HG03432 (cell line): ENCODE results near the gene ADGRG6.

Experiments
- ATAC-seq: cut with Tn5 transposase; IDR thresholded peaks from one replicate; pipeline ENCODE4 v1.9.1; 2021; ENCODE audit warnings: mild to moderate bottlenecking, moderate library complexity; ENCODE audit not compliant: unreplicated experiment

The ADGRG6 gene

DNA sequence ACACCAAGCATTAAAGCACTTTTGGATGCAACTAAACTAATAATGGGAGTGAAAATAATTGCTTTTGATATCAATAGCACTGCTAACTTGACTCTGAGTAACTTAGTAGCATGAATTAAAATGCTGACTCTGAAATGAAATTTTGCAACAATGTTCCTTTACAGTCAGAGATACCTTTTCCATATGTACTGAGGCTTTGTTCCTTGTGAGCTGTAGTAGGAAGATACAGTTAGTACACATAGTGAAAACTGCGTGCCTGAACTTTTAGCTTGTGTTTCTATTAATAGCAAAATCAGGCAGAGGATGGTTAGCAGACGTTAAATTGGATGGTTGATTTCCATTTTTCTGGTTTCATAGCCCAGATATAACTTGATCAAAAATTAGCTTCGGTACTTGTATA lies 18.6 kb downstream of the ADGRG6 start:
- ATAC-seq: no peak

DNA sequence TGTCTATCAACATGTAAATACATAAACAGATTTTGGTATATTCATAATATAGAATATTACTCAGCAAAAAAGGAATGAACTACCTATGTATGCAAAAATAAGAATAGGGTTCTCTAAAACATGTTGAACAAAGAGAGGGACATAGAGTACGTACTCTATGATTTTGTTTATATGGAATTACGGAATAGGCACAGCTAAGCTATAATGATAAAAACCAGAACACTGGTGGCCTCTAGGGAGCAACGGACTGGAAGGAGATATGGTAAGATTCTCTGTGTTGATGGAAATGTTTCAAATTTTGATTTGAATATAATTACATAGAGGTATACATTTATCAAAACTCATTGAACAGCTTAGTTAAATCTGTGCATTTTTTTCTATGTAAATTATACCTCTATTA lies 19.6 kb downstream of the ADGRG6 start:
- ATAC-seq: no peak

DNA sequence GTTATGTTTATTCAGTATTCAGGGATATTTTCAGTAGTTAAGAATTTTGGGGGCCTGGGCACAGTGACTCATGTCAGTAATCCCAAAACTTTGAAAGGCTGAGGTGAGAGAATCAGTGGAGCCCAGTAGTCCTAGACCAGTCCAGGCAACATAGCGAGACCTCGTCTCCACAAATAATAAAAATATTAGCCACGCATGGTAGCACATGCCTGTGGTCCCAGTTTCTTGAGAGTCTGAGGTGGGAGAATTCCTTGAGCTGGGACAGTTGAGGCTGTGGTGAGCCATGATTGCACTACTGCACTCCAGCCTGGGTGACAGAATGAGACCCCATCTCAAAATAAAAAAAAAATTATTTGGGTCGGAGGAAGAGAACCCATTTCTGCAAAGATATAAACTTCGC lies 20.3 kb downstream of the ADGRG6 start:
- no peak for ATAC-seq

DNA sequence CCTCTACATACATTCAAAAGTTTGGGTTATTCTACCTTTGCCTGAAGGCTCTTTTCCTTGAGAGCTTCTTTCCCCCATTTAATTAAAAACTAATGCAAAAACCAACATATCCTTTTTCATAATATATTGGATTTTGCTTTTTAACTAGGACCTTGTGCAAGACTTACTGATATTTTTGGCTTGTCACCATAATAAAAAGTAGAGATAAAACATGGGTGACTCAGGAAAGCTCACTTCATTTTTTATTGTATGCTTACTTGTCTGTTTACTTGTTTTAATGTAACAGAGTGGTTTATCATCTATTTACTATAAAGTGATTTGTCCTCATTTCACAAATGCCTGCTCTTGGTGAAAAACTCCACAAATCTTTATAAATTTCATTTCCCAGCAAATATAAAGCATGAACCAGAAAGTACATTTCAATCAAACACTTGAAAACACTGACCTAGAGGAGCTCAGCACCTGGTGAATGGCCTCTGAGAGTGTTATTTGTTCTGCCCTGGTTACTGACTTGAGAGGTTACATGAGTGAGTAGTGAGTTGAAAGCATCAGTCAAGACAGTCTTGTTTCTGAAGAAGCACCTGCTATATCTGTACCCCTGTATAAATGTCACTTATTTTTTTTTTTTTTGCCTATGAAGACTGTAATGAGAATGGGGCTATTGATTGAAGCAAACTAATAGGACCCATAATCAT lies 20.8 kb downstream of the ADGRG6 start:
- no peak for ATAC-seq

DNA sequence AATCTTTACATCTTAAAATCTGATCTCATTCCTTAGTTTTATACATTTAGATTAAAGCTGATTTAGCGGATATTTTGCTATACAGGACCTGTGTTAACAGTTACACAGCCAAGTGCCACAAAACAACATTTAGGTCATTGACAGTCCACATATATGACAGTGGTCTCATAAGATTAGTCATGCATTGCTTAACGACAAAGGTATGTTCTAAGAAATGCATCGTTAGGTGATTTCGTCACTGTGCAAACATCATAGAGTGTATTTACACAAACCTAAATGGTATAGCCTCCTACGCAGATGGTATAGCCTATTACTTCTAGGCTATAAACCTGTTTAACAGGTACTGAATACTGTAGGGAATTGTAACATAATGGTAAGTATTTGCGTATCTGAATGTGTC lies 21.6 kb downstream of the ADGRG6 start:
- no peak for ATAC-seq

DNA sequence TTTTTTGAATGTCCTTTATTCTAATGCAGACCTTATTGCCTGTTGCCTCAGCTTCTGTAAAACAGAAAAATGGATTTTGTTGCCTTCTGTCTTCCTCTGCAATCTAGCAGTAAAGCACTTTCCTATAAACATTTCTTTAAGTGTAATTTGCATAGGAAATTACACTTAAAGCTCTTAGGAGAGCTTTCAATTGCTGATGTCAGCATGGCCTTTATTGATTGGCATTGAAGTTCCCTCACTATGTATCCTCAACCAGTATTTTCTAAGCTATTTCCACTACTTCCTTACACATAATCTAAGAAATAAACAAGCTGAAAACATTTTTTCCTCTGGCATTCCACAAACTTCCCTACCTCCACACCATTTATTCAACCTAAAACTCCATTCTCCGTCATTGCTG lies 22.3 kb downstream of the ADGRG6 start:
- ATAC-seq: no peak

DNA sequence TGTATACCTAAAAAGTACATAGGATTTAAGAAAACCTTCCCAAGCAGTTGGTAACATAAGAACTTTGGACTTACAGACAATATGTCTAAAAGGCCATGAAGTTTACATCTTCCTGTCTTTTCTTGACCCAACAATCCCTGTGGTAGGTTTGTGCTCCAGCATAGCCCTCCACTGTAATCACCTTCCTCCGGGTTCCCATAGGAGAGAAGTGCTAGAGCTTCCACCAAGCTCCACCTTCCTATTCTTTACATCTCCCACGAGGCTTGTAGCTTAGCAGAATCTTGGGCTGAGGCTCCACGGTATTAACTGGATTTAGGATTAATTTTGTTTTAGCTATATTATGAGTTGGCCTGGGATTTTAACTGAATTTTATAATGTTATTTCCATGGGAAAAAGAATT lies 23.3 kb downstream of the ADGRG6 start:
- ATAC-seq: no peak

DNA sequence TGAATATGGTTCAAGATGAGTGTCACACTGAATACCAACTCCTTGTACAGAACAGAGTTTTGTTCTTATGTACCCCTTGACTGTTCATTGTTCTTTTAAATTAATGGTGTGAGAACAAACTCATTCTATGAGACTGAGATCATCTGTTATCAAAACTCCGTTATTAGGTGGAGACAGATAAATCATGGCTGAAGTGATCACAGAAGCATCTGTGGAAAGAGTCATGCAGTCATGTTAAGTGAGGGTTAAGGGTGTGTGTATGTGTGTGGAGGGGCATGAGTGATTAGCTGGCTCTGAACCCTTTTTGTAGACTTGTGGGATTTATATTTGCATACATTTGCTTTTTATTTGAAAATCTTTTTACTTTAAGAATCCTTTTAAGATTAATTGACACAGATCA lies 24.7 kb downstream of the ADGRG6 start:
- no peak for ATAC-seq

DNA sequence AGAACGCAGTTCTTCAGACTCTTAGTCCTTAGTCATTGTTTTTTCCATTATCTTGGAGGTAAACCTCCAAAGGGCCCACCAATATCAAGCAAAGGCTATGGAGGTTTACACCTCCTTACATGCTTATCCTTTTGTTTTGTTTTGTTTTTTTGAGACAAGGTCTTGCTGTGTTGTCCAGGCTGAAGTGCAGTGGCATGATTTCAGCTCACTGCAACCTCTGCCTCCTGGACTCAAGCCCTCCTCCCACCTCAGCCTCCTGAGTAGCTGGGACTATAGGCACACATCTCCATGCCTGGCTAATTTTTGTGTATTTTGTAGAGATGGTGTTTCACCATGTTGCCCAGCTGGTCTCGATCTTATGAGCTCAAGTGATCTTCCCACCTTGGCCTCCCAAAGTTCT lies 26.3 kb downstream of the ADGRG6 start:
- no peak for ATAC-seq

DNA sequence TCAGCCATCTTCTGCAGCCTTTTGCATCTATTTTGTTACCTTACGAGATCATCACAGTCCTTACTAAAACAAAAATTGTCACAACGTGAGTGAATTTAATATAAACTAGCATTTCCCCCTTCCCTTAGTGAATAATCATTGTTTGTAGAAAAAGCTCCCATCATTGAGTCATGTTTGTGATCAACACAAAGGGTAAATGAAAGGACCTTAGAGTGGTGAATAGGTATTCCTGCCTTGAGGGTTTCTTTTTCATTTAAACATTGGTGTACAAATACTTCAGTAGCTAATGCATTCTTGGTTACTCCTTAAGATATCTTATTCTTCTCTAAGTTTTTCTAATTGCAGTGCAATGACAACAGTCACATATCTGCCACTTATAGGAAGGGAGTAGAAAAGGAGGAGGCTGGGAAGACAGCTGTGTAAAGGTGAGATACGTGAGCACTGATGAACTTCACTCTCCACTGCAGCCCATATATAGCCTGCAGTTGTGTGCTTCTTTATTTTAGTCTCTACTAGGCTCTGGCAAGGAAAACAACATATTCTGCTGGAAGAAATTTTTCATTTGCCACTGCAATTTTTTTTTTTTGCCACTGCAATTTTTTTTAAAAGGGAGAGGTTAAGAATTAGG lies 27.8 kb downstream of the ADGRG6 start:
- no peak for ATAC-seq

DNA sequence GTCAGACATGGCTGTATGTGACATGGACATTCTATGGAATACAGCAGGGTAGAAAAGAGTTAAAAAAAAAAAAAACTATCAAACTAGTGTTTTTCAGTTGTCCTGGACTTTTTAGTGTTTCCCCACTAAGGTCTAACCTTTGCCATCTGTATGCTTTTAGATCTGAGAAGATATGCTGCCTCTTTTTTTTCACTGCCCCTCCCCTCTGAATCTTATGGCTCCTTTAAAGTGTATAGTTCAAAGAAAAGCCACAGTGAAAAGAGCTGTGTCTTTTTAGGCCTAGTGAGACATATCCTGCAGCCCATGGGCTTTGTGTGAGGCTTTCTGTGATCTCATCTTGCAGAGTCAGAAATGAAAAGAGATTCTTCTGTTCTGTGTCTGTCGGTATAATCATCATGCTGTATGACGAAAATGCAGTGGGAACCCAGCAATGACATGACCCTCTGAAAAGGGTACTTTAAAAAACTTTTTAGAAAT lies 29.3 kb downstream of the ADGRG6 start:
- no peak for ATAC-seq

DNA sequence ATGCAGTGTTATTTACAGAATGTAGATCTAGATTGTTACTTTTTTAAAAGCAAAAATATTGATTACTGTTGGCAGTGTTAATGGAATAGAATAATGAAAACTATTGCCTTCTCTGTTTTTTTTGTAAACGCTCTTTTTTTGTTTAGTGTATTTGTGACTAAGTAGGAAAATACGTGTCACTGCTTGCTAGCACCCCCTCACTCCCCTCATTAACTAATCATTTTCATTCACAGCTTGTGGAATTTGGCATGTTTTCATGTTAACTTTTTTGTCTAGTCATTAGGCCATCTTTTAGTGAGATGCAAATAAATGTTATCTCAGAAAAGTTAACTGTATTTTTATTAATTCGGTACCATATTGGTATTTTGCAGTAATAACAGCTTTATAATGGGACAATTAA lies 29.8 kb downstream of the ADGRG6 start:
- no peak for ATAC-seq

DNA sequence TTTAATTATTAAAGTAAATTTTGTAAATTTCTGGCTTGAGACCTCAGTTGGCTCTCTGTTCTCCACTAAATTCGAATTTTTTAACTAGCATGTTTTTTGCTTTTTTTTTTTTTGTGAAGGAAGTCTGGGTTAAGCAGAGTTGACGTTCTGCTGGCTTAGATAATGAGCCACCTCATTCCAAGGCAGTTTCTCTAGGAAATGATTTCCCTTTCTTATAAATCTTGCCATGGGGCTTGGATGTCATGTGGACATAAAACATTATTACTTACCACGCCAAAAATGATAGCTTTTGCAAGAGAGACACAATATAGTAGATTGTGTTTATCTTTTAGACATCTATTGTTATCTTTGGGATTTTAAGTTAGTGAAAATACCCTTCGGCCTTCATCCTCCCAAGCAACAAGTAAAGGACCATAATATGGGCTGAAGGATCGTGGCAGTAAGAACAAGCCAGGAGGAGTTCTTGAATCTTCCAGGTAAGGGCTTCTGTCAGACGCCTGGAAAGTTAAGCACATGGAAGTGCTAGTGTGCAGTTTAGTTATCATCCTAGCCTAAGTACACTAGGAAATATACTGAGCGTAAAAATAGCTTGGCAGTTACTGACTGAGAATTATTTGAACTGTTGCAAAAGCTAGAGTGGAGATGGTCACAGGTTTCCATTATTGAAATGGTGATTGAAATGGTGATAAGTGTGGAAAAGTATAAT lies 30.7 kb downstream of the ADGRG6 start:
- no peak for ATAC-seq

DNA sequence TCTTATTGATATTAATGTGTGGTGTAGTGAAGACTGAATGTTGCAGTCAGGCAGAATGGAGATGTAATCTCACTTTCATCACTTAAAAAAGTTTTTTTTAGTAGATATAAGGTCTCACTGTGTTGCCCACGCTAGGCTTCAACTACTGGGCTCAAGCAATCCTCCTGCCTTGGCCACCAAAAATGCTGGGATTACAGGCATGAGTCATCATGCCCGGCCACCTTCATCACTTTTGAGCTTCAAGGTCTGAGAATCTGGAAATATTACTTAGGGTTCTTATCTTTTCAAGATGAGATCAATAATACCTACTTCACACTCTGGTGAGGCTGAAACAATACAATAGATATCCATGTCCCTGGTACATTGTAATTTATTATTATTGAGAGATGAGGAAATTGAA lies 31.6 kb downstream of the ADGRG6 start:
- no peak for ATAC-seq

DNA sequence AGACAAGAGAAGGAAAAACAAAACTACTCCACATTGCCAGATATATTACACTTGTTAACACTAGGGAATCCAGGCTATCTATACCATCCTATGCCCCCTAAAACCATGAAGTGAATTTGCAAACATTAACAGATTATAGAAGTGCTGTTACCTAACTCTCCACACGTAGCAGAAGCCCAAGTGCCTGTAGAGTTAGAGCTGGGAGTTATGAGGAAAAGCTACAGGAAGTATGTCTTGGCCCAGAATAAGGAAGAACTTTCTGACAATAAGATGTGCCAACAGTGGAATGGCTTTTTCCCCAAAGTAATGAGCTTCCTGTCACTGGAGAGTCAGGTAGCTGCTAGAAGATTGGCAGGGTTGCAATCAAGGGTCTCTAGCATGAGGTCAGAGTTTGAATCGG lies 32.5 kb downstream of the ADGRG6 start:
- ATAC-seq: no peak

DNA sequence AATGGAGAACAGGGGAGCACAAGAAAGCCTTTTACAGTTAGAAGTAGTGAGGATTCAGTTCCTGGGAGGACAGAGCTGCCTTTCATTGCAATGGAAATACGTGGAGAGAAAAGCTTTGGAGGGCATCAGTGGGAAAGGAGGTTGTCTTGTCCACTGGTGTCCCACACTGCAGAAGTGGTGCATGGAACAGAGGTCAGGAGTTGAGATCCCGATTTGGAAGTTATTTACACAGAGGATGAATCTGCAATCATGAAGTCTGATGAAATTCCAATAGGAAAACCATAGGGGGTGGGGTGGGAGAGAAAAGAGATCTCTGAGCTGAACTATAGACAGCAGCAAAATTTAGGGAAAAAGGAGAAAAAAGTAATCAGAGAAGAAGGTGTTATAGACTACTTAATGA lies 33.6 kb downstream of the ADGRG6 start:
- ATAC-seq: no peak

DNA sequence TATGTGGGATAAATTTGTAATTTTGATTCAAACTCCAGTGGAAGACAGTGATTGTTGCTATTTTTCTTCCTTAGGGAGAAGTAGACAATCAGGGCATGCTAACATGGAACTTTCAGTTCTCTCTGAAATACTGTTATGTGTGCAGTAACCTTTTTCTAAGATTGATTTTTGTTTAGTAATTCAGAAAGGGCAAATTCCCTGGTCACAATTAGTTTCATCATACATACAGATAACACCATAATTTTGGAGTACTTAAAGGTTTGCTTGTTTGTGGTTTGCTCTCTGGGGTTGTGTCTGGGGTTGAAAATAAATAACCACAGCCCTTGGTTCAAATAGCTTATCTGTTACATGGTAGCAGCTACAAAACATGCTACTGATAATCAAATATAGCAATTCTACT lies 34.4 kb downstream of the ADGRG6 start:
- ATAC-seq: no peak

DNA sequence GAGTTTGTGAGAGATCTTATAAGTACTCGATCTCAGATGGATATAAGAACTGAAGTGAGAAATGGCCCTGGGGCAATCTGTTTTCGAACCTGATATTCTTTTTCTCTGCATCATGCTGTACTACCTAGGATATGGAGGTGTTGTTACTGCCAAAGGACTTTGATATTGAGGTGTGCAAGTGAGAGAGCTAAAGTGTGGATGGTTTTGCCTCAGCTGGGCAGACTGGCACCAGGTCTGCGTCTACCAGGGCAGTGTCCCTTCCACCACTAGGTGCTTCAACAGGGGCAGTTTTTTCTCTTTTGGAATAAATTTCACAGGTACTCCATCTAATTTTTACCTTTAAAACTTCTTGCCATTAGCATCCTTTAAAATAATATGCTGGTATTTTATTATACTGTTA lies 35.0 kb downstream of the ADGRG6 start:
- ATAC-seq: no peak

DNA sequence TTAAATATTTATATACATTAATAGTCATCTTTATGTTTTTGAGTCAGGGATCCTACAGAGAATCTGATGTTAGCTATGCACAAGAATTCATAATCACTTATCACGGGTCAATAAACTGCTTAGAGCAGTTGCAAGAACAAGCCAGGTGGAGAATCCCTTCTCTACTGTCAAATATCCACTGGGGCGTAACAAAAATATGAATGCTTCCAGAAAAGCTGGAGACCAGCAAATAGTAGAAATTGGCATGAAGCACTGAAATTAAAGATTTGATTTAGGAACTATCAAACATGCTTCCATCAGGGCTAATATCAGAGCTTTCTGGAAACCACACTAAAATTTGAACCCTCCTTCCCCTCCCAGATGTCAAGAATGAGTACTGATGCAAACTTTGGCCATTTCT lies 37.3 kb downstream of the ADGRG6 start:
- no peak for ATAC-seq

DNA sequence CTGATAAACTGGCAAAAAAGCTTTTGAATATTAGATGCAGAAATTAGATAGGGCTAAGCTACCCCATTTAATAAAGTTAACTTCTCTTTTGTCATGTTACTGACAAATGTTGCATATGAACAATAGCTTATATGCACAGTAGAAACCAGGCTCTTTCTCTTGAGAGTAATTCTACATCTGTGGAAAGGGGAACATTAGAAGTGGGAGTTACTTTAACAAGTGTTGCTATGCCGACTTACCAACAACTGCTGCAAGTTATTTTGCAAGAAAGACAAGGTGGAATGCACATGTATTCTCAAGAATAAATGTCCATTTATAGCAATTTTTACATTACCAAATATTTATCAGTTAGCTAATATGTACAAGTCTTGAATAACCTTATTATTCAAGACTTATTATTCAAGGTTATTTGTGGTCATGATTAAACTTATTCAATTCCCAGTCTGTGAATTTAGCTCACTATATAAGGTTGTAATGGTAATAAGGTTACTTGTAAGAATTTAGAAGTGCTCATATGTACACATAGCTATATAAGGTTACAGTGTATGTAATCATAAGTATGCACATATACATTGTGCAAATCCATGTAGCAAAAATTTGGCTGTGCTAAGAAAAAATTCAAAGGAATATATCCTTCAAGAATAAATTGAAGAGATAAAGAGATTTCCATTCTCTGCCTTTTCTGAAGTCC lies 38.3 kb downstream of the ADGRG6 start:
- ATAC-seq: no peak

DNA sequence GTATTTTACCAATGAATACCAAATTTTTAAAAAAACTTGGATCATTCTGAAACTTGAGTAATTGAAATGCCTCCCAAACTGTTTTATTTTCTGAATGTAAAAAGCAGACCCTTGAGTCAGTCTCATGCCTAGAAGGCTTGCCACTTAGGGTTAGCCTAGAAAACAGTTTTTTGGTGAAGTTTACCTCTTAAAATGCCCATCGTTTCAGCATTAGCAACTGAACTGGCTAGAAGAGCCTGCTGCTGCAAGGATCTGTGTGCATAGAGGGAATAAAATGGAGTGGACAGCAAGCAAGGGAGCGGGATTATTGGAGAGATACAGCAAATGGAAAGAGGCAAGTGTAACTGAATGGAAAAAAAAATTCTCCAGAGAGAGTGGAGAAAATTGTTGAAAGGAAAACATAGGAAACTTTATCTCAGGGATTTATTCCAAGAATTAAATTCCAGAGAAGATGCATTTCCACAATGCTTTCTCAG lies 40.1 kb downstream of the ADGRG6 start:
- no peak for ATAC-seq

DNA sequence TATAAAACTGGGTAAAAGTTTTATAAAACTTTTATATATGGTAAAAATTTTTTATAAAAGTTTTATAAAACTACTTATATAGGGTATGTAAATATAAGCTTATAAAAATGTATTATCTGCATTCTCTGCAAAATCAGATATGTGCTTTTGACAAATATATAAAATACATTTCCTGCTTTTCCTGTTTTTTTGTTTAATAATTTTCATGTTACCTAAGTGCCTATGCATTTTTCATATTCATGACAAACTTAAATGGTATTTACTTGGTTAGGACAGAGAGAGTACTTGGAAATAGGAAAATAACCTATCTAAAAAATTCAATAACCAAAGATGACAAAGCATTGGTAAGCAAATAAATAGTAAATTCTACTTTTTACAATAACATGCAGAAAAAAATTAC lies 41.2 kb downstream of the ADGRG6 start:
- no peak for ATAC-seq
